HL-60/S4 (cell line): ENCODE data around the gene ISG20.

Experiments used
- in situ Hi-C: fragments of 300-500 bp; cut with MboI; formaldehyde crosslinking; loops from 2 replicates; pipeline ENCODE4 v1.14.3; 2022; ENCODE audit warnings: low sequenced_read_pairs

Gene ISG20

GRCh38 chr15:88680241-88681001 lies 41.6 kb downstream of the ISG20 start:
- in situ Hi-C loops: no loop called here

- in situ Hi-C loops: no loop called here
Measured at GRCh38 chr15:88681610-88682221, 42.9 kb downstream of the ISG20 start.

- in situ Hi-C loops: no loop called here
Measured at GRCh38 chr15:88684345-88684744, 45.5 kb downstream of the ISG20 start.

- in situ Hi-C loops: no loop called here
Measured at GRCh38 chr15:88686166-88686565, 47.4 kb downstream of the ISG20 start.

DNA sequence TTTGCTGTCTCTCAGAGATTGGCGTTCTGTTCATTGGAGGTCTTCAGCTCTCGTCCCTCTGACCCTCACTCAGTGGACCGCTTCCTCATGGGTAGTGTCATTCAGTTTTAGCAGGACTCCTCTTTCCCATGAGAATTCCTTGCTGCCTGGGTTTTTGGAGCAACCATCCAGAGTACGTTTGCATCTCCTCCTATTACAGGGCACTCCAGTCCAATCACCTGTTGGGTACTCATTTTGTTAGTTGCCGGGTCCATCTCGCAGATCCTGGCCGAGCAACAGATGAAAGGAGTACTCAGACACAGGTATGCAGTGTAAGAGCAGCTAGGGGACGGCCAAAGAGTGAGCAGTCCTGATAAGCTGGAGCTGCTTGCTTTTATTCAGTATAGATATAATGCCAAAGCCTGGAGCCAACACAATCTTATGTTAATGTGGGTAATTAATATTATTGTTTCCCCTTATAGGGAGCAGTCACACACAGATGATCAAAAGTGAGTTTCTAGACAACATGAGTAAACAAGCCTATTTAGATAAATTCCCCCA lies 49.6 kb downstream of the ISG20 start:
- in situ Hi-C loops: no loop called here

DNA sequence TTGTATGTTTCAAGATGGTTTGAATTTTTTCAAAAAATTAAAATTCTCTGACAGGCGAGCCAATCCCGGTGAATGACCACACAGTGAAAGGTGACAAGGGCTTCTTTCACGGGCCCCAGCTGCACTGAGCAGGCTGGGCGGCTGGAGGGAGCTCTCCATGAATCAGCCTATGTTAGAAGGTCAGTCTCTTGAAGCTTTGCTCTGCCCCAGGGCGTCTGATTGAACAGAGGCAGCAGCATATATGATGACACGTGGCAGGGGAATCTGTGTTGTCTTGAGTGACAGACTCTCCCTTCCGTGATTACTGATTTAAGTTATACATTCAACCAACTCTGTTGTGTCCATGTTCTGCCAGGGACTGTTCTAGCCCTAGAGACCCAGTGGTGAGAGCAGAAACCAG lies 51.5 kb downstream of the ISG20 start:
- in situ Hi-C loops: no loop called here

DNA sequence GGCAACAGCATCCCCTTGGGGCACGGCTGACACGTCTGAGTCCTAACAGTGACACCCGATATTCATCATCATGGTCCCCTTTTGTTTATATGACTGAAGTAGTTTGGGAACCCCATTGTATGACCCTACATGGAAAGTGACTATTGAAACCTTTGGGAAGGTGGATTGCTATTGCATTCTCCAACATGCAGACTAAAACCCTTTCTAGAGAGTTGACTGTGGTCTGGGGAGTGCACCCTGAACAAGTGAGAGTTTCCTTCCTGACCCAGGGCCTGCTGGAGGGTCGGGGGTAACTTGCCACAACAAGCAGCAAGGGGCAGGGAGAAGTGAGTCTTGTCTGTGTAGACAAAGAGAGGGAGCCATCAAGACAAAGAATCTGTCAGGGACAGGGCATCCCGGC lies 54.4 kb downstream of the ISG20 start:
- in situ Hi-C loops: no loop called here

DNA sequence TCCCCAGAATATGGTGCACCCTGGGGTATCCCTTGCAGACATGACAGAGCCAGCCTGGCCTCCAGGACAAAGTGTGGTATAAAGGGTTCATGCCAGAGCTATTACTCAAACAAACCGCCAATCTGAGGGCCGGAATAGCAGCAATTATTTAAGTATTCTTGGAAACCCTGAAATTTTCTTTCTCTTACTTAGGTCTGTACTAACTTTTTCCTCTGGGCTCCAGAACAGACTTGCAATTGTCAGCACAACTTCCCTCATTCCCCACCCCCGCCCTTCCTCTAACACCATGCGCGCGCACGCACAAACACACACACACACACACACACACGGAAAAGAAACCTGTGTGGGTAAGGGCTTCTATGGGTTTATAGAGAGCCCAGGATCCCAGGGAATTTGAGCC lies 56.3 kb downstream of the ISG20 start:
- in situ Hi-C loops: no loop called here

GRCh38 chr15:88695691-88696251 lies 57.0 kb downstream of the ISG20 start:
- in situ Hi-C loops: no loop called here

DNA sequence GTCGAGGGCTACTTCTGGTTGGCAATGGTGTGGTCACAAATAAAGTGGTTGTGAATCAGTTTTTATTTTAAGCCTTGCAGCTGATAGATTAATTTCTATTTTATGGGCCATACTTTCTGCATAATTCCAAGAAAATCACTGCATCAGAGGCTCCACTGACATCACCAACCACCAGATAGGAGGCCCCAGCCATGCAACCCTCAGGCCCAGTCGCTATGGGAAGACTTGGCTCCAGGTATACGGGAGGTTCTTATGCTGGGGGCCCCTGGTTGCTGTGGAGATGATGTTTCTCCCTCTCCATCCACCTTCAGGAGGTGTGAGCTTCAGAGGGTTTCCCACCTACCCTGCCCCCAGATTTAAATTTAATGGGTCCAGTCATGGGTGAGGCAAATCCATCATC lies 57.4 kb downstream of the ISG20 start:
- in situ Hi-C loops: no loop called here

GRCh38 chr15:88697276-88697675 lies 58.5 kb downstream of the ISG20 start:
- in situ Hi-C loops: no loop called here

DNA sequence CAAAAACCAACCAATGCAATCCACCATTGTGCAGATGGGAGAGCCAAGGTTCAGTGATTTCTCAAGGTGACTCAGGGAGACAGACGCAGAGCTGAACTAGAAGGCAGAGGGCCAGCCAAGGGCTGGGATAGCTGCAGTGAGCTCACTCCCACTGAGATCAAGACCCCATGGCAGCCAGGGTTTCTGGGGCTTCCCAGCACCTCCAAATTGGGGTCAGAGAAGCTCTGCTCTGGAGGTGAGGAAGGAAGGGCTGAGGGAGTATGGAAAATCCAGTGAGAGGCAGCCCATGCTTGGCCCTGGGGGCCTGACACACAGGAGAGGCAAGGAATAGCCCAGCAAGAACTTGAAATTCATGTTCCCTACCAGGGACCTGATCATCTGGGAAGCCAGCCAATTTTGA lies 61.0 kb downstream of the ISG20 start:
- in situ Hi-C loops: no loop called here

GRCh38 chr15:88700716-88701115 lies 61.9 kb downstream of the ISG20 start:
- in situ Hi-C loops: no loop called here

GRCh38 chr15:88701561-88702095 lies 62.8 kb downstream of the ISG20 start:
- in situ Hi-C loops: no loop called here

- in situ Hi-C loops: no loop called here
Measured at GRCh38 chr15:88702983-88703382, 64.2 kb downstream of the ISG20 start.

GRCh38 chr15:88703533-88703932 lies 64.7 kb downstream of the ISG20 start:
- in situ Hi-C loops: no loop called here

- in situ Hi-C loops: no loop called here
Measured at GRCh38 chr15:88704791-88705768, 66.3 kb downstream of the ISG20 start.

DNA sequence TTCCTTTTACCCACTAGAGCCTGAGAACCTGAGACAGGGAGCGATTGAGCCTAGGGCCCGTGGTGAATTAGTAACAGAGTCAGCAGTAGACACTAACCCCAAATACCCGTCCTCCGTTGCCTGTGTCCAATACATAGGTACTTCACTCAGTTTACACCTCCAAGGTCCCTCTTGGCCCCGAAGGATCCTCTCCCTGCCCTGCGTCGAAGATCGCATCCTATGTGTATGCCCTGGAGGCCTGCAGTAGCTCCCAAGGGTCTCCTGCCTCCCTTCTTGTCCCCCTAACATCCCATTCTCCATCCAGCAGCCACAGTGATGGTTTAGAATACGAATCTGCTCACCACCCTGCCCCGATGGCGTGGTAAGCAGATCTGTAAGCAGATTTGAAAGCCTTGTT lies 67.0 kb downstream of the ISG20 start:
- in situ Hi-C loops: no loop called here
